ENCODE data around the gene RNPS1.

RNPS1 gene

DNA sequence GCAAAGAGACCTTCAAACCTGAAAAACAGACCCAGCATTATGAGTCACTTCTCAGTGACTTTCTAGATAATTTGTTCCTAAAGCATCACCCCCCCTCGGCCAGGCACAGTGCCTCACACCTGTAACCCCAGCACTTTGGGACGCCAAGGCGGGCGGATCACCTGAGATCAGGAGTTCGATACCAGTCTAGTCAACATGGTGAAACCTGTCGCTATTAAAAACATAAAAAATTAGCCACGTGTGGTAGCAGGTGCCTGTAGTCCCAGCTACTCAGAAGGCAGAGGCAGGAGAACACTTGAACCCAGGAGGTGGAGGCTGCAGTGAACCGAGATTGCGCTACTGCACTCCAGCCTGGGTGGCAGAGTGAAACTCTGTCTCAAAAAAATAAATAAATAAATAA is 24.3 kb upstream of the RNPS1 start:
- Histone ChIP-seq H3K4me2 (ENCODE audit: insufficient read depth, low read length) (no peak overlapping the region), H3K4me3 (ENCODE audit: low read depth in 1 of 2, low read length in 2 of 2) (no peak overlapping the region), H3K36me3 (ENCODE audit: insufficient read depth, low read length) (no peaks in the 10 kb centered on the region), H3K79me2 (ENCODE audit: insufficient read depth, low read length) (no peaks in the 10 kb centered on the region), H3K4me1 (ENCODE audit: insufficient read depth, low read length) (peaks cover 8% of the 10 kb centered on the region), H3K9ac (ENCODE audit: low read depth, low read length) (no peak overlapping the region), H4K20me1 (ENCODE audit: insufficient read depth, low read length) (no peaks in the 10 kb centered on the region), H2AFZ (ENCODE audit: low read depth, low read length) (no peak overlapping the region), H3K27me3 (ENCODE audit: insufficient read depth, low read length, poor library complexity) (no peaks in the 10 kb centered on the region), H3K9me3 (ENCODE audit: insufficient read depth, low read length, severe bottlenecking) (no peaks in the 10 kb centered on the region), H3K27ac (ENCODE audit: low read length) (no peak overlapping the region)
- TF ChIP-seq, protein P1, sequence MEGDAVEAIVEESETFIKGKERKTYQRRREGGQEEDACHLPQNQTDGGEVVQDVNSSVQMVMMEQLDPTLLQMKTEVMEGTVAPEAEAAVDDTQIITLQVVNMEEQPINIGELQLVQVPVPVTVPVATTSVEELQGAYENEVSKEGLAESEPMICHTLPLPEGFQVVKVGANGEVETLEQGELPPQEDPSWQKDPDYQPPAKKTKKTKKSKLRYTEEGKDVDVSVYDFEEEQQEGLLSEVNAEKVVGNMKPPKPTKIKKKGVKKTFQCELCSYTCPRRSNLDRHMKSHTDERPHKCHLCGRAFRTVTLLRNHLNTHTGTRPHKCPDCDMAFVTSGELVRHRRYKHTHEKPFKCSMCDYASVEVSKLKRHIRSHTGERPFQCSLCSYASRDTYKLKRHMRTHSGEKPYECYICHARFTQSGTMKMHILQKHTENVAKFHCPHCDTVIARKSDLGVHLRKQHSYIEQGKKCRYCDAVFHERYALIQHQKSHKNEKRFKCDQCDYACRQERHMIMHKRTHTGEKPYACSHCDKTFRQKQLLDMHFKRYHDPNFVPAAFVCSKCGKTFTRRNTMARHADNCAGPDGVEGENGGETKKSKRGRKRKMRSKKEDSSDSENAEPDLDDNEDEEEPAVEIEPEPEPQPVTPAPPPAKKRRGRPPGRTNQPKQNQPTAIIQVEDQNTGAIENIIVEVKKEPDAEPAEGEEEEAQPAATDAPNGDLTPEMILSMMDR (IDR thresholded peaks at IDR 0.05; ENCODE audit: borderline replicate concordance, extremely low read depth, low read length, poor library complexity, severe bottlenecking): no peak
- TF ChIP-seq EZH2 (IDR thresholded peaks at IDR 0.05; ENCODE audit: borderline replicate concordance, low read depth, low read length, severe bottlenecking): no peak
- no peak for ATAC-seq (ENCODE audit: insufficient read depth, low read depth)
- no peak for DNase-seq

DNA sequence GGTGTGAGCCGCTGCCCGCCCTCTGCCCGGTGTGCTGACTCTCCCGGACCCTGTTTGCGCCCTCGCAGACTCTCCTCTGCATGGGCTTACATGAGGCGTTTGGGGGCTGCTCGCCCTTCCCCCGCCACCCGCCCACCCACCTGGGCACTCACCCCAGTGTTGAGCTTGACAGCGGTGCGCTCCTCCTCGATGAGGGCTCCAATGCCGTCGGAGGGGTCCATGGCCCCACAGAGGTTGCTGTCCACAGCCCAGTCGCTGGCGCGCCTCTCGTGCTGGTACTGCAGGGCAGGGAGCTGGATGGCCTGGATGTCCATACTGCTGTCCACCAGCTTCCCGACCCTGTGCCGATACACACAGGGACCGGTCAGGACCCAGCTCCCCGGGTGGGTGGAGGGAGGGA is 21.4 kb upstream of the RNPS1 start:
- Histone ChIP-seq H3K27ac (ENCODE audit: low read length) (no peak overlapping the region), H2AFZ (ENCODE audit: low read depth, low read length) (no peak overlapping the region), H3K4me2 (ENCODE audit: insufficient read depth, low read length) (no peak overlapping the region), H3K27me3 (ENCODE audit: insufficient read depth, low read length, poor library complexity) (no peaks in the 10 kb centered on the region), H3K79me2 (ENCODE audit: insufficient read depth, low read length) (no peaks in the 10 kb centered on the region), H3K9ac (ENCODE audit: low read depth, low read length) (no peak overlapping the region), H3K4me1 (ENCODE audit: insufficient read depth, low read length) (no peaks in the 10 kb centered on the region), H3K9me3 (ENCODE audit: insufficient read depth, low read length, severe bottlenecking) (no peaks in the 10 kb centered on the region), H3K4me3 (ENCODE audit: low read depth in 1 of 2, low read length in 2 of 2) (no peak overlapping the region), H3K36me3 (ENCODE audit: insufficient read depth, low read length) (no peaks in the 10 kb centered on the region), H4K20me1 (ENCODE audit: insufficient read depth, low read length) (no peaks in the 10 kb centered on the region)
- no peak for DNase-seq
- no peak for ATAC-seq (ENCODE audit: insufficient read depth, low read depth)
- TF ChIP-seq EZH2 (IDR thresholded peaks at IDR 0.05; ENCODE audit: borderline replicate concordance, low read depth, low read length, severe bottlenecking): no peak
- TF ChIP-seq, protein P1 (IDR thresholded peaks at IDR 0.05; ENCODE audit: borderline replicate concordance, extremely low read depth, low read length, poor library complexity, severe bottlenecking): no peak

DNA sequence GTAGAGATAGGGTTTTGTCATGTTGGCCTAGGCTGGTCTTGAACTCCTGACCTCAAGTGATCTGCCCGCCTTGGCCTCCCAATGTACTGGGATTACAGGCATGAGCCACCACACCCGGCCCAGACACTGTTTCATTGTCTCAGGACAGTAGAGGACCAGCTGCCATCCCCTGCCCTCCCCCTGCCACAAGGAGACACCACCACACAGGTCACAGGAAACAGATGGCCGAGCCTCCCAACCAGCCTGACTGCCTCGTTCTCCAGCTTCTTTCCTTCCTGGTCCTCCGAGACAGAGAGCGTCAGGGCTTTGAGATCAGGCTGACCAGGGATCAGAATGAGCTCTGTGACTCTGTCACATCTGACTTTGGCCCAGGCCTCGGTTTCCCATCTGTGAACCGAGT is 20.8 kb upstream of the RNPS1 start:
- H3K9ac ChIP-seq (ENCODE audit: low read depth, low read length): no peak overlapping the region
- H3K4me1 ChIP-seq (ENCODE audit: insufficient read depth, low read length): no peaks in the 10 kb centered on the region
- no peak overlapping the region for H3K27ac ChIP-seq (ENCODE audit: low read length)
- H3K27me3 ChIP-seq (ENCODE audit: insufficient read depth, low read length, poor library complexity): no peaks in the 10 kb centered on the region
- no peaks in the 10 kb centered on the region for H3K9me3 ChIP-seq (ENCODE audit: insufficient read depth, low read length, severe bottlenecking)
- no peaks in the 10 kb centered on the region for H3K36me3 ChIP-seq (ENCODE audit: insufficient read depth, low read length)
- DNase-seq (no peak), ATAC-seq (ENCODE audit: insufficient read depth, low read depth) (no peak)
- no peak overlapping the region for H3K4me2 ChIP-seq (ENCODE audit: insufficient read depth, low read length)
- H4K20me1 ChIP-seq (ENCODE audit: insufficient read depth, low read length): no peaks in the 10 kb centered on the region
- TF ChIP-seq, protein P1 (IDR thresholded peaks at IDR 0.05; ENCODE audit: borderline replicate concordance, extremely low read depth, low read length, poor library complexity, severe bottlenecking): no peak
- TF ChIP-seq EZH2 (IDR thresholded peaks at IDR 0.05; ENCODE audit: borderline replicate concordance, low read depth, low read length, severe bottlenecking): no peak
- no peak overlapping the region for H3K4me3 ChIP-seq (ENCODE audit: low read depth in 1 of 2, low read length in 2 of 2)
- H3K79me2 ChIP-seq (ENCODE audit: insufficient read depth, low read length): no peaks in the 10 kb centered on the region
- H2AFZ ChIP-seq (ENCODE audit: low read depth, low read length): no peak overlapping the region

Measured in DND-41 (cell line).